ENCODE data around the gene CLSTN2. TPM values are rescaled to one million over a fixed set of nuclear protein-coding genes. Genes with fewer than 3 reads are reported as not detected.

The CLSTN2 gene
- total RNA-seq, 1 donor from 2014 or later, result 16.0 TPM

- Histone ChIP-seq H3K27me3 (no peaks in the 10 kb centered on the region), H3K9me3 (no peaks in the 10 kb centered on the region), H3K36me3 (no peaks in the 10 kb centered on the region), H3K27ac (no peak overlapping the region), H3K4me1 (no peaks in the 10 kb centered on the region), H3K4me3 (no peak overlapping the region)
- DNase-seq (ENCODE audit: extremely low spot score in 2 of 2), result no peak
- intact Hi-C loops (cut with DNase I), result no loop called here
- TF ChIP-seq CTCF (IDR thresholded peaks at IDR 0.05) (no peak), POLR2A (IDR thresholded peaks at IDR 0.05) (no peak), POLR2AphosphoS5 (IDR thresholded peaks at IDR 0.05; ENCODE audit: insufficient read depth in 1 of 2, low read depth in 1 of 2) (no peak)
These were observed 199.4 kb downstream of the CLSTN2 start for GRCh38 chr3:140134231-140134965.

- Histone ChIP-seq H3K4me1 (no peaks in the 10 kb centered on the region), H3K9me3 (no peaks in the 10 kb centered on the region), H3K36me3 (no peaks in the 10 kb centered on the region), H3K27me3 (no peaks in the 10 kb centered on the region), H3K27ac (no peak overlapping the region), H3K4me3 (no peak overlapping the region)
- TF ChIP-seq CTCF (IDR thresholded peaks at IDR 0.05) (no peak), POLR2A (IDR thresholded peaks at IDR 0.05) (no peak), POLR2AphosphoS5 (IDR thresholded peaks at IDR 0.05; ENCODE audit: insufficient read depth in 1 of 2, low read depth in 1 of 2) (no peak)
- intact Hi-C loops (cut with DNase I), result no loop called here
- no peak for DNase-seq (ENCODE audit: extremely low spot score in 2 of 2)
These were observed 200.5 kb downstream of the CLSTN2 start for GRCh38 chr3:140135461-140135860.

GRCh38 chr3:140143367-140144069 is 208.5 kb downstream of the CLSTN2 start:
- H3K27ac ChIP-seq, result no peak overlapping the region
- peak; percentile 7 to 16 for DNase-seq (ENCODE audit: extremely low spot score in 2 of 2)
- no peaks in the 10 kb centered on the region for H3K9me3 ChIP-seq
- intact Hi-C loops (cut with DNase I), result no loop called here
- H3K36me3 ChIP-seq, result no peaks in the 10 kb centered on the region
- no peaks in the 10 kb centered on the region for H3K4me1 ChIP-seq
- no peaks in the 10 kb centered on the region for H3K27me3 ChIP-seq
- no peak for TF ChIP-seq POLR2AphosphoS5 (IDR thresholded peaks at IDR 0.05; ENCODE audit: insufficient read depth in 1 of 2, low read depth in 1 of 2)
- TF ChIP-seq POLR2A (IDR thresholded peaks at IDR 0.05), result no peak
- TF ChIP-seq CTCF (IDR thresholded peaks at IDR 0.05), result no peak
- no peak overlapping the region for H3K4me3 ChIP-seq

GRCh38 chr3:140145528-140145927 is 210.5 kb downstream of the CLSTN2 start:
- TF ChIP-seq POLR2A (IDR thresholded peaks at IDR 0.05), result no peak
- TF ChIP-seq POLR2AphosphoS5 (IDR thresholded peaks at IDR 0.05; ENCODE audit: insufficient read depth in 1 of 2, low read depth in 1 of 2), result no peak
- no peak for TF ChIP-seq CTCF (IDR thresholded peaks at IDR 0.05)
- H3K27ac ChIP-seq, result no peak overlapping the region

GRCh38 chr3:140146668-140147067 is 211.7 kb downstream of the CLSTN2 start:
- TF ChIP-seq CTCF (IDR thresholded peaks at IDR 0.05) (no peak), POLR2AphosphoS5 (IDR thresholded peaks at IDR 0.05; ENCODE audit: insufficient read depth in 1 of 2, low read depth in 1 of 2) (no peak), POLR2A (IDR thresholded peaks at IDR 0.05) (no peak)
- Histone ChIP-seq H3K4me3 (no peak overlapping the region), H3K27ac (no peak overlapping the region), H3K9me3 (no peaks in the 10 kb centered on the region), H3K36me3 (no peaks in the 10 kb centered on the region), H3K4me1 (no peaks in the 10 kb centered on the region), H3K27me3 (no peaks in the 10 kb centered on the region)
- intact Hi-C loops (cut with DNase I), result no loop called here
- DNase-seq (ENCODE audit: extremely low spot score in 2 of 2), result peak in 1 of 2 donors; percentile 88

More at GRCh38 chr3:140145528-140145927, 210.5 kb downstream of the CLSTN2 start:
- no peaks in the 10 kb centered on the region for H3K4me1 ChIP-seq
- intact Hi-C loops (cut with DNase I), result no loop called here
- no peak overlapping the region for H3K4me3 ChIP-seq
- no peaks in the 10 kb centered on the region for H3K9me3 ChIP-seq
- no peaks in the 10 kb centered on the region for H3K27me3 ChIP-seq
- no peak for DNase-seq (ENCODE audit: extremely low spot score in 2 of 2)
- H3K36me3 ChIP-seq, result no peaks in the 10 kb centered on the region

Data from vagina (tissue), 2 donors.